ENCODE results near the gene DHX15.

DNA sequence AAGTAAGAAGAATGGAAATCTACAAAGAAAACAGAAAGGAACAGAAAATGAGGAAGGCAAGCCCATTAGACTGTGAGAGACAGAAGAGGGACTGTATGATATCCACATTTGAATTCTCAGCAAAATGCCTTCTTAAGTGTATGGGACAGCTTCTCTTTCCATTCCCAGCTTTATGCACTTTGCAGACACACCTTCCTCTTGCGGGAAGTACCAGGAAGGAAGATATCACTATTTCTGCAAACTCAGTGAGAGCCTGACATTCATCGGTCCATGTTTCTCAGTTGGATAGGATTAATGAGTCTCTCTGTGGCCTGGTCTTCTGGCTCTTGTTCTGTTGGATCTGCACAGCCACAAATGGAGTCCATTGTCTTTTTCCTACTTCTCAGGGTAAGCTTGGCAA lies 31.6 kb upstream of the DHX15 start:
- TF ChIP-seq, protein P1, sequence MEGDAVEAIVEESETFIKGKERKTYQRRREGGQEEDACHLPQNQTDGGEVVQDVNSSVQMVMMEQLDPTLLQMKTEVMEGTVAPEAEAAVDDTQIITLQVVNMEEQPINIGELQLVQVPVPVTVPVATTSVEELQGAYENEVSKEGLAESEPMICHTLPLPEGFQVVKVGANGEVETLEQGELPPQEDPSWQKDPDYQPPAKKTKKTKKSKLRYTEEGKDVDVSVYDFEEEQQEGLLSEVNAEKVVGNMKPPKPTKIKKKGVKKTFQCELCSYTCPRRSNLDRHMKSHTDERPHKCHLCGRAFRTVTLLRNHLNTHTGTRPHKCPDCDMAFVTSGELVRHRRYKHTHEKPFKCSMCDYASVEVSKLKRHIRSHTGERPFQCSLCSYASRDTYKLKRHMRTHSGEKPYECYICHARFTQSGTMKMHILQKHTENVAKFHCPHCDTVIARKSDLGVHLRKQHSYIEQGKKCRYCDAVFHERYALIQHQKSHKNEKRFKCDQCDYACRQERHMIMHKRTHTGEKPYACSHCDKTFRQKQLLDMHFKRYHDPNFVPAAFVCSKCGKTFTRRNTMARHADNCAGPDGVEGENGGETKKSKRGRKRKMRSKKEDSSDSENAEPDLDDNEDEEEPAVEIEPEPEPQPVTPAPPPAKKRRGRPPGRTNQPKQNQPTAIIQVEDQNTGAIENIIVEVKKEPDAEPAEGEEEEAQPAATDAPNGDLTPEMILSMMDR (IDR thresholded peaks at IDR 0.05), result no peak
- no peak for TF ChIP-seq POLR2A (IDR thresholded peaks at IDR 0.05)

Measured in testis (tissue), 2 donors.